ENCODE data around the gene PHC3.

The PHC3 gene

GRCh38 chr3:170077361-170077760 is 104.2 kb downstream of the PHC3 start:
- H3F3A ChIP-seq (ENCODE audit: insufficient read depth): peaks cover 14% of the 10 kb centered on the region; the same call in 1 of the 2 replicates
- no peak overlapping the region for H3K9ac ChIP-seq (ENCODE audit: low read length)
- no peaks in the 10 kb centered on the region for H3K27me3 ChIP-seq (ENCODE audit: low read length)
- no peak overlapping the region for H3K4me3 ChIP-seq (ENCODE audit: insufficient read depth, low read length, poor library complexity, severe bottlenecking)
- no peaks in the 10 kb centered on the region for H3K79me2 ChIP-seq (ENCODE audit: insufficient read depth, low read length)
- H3K4me2 ChIP-seq (ENCODE audit: low read depth, low read length, poor library complexity, severe bottlenecking): no peak overlapping the region
- H4K20me1 ChIP-seq (ENCODE audit: low read depth, low read length): no peaks in the 10 kb centered on the region
- no peak overlapping the region for H2AFZ ChIP-seq (ENCODE audit: low read depth, low read length, severe bottlenecking)
- H3K27ac ChIP-seq (ENCODE audit: low read depth, low read length): no peak overlapping the region
- no peaks in the 10 kb centered on the region for H3K9me2 ChIP-seq (replicated peaks; ENCODE audit: insufficient read depth, low read length)
- H3K36me3 ChIP-seq (ENCODE audit: low read length): no peaks in the 10 kb centered on the region
- H3K9me3 ChIP-seq (ENCODE audit: insufficient read depth, low read length): no peaks in the 10 kb centered on the region
- TF ChIP-seq, protein P1, sequence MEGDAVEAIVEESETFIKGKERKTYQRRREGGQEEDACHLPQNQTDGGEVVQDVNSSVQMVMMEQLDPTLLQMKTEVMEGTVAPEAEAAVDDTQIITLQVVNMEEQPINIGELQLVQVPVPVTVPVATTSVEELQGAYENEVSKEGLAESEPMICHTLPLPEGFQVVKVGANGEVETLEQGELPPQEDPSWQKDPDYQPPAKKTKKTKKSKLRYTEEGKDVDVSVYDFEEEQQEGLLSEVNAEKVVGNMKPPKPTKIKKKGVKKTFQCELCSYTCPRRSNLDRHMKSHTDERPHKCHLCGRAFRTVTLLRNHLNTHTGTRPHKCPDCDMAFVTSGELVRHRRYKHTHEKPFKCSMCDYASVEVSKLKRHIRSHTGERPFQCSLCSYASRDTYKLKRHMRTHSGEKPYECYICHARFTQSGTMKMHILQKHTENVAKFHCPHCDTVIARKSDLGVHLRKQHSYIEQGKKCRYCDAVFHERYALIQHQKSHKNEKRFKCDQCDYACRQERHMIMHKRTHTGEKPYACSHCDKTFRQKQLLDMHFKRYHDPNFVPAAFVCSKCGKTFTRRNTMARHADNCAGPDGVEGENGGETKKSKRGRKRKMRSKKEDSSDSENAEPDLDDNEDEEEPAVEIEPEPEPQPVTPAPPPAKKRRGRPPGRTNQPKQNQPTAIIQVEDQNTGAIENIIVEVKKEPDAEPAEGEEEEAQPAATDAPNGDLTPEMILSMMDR (IDR thresholded peaks at IDR 0.05; ENCODE audit: insufficient read depth, low read length, poor library complexity, severe bottlenecking): no peak
- no peak for TF ChIP-seq EZH2phosphoT487 (conservative IDR thresholded peaks at IDR 0.05; ENCODE audit: low read length)

DNA sequence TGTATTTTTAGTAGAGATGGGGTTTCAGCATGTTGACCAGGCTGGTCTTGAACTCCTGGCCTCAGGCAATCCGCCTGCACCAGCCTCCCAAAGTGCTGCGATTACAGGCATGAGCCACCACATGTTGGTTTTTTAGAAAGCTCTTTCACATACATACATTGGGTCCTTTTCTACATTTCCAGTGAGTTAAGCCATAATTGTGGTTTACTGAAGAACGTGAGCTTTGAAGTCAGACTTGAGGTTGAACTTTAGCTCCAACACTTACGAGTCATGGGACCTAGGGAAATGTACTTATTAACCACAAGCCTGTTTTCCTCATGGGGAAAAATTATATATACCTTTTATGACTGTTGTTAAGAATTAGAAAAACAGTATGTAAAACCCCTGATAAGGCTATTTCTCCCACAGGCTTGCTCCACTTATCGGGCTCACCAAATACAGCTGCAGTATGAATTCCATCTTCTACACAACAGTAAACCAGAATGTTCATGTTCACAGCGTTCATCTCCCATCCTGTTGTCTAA is 104.8 kb downstream of the PHC3 start:
- Histone ChIP-seq H3K4me2 (ENCODE audit: low read depth, low read length, poor library complexity, severe bottlenecking) (no peak overlapping the region), H3K36me3 (ENCODE audit: low read length) (no peaks in the 10 kb centered on the region), H4K20me1 (ENCODE audit: low read depth, low read length) (no peaks in the 10 kb centered on the region), H3K9me3 (ENCODE audit: insufficient read depth, low read length) (no peaks in the 10 kb centered on the region), H3K9me2 (replicated peaks; ENCODE audit: insufficient read depth, low read length) (no peaks in the 10 kb centered on the region), H3F3A (ENCODE audit: insufficient read depth) (peaks cover 11% of the 10 kb centered on the region; the same call in 1 of the 2 replicates), H3K27me3 (ENCODE audit: low read length) (no peaks in the 10 kb centered on the region), H2AFZ (ENCODE audit: low read depth, low read length, severe bottlenecking) (no peak overlapping the region), H3K9ac (ENCODE audit: low read length) (no peak overlapping the region), H3K79me2 (ENCODE audit: insufficient read depth, low read length) (no peaks in the 10 kb centered on the region), H3K27ac (ENCODE audit: low read depth, low read length) (no peak overlapping the region), H3K4me3 (ENCODE audit: insufficient read depth, low read length, poor library complexity, severe bottlenecking) (no peak overlapping the region)
- no peak for TF ChIP-seq EZH2phosphoT487 (conservative IDR thresholded peaks at IDR 0.05; ENCODE audit: low read length)
- TF ChIP-seq, protein P1 (IDR thresholded peaks at IDR 0.05; ENCODE audit: insufficient read depth, low read length, poor library complexity, severe bottlenecking): no peak

DNA sequence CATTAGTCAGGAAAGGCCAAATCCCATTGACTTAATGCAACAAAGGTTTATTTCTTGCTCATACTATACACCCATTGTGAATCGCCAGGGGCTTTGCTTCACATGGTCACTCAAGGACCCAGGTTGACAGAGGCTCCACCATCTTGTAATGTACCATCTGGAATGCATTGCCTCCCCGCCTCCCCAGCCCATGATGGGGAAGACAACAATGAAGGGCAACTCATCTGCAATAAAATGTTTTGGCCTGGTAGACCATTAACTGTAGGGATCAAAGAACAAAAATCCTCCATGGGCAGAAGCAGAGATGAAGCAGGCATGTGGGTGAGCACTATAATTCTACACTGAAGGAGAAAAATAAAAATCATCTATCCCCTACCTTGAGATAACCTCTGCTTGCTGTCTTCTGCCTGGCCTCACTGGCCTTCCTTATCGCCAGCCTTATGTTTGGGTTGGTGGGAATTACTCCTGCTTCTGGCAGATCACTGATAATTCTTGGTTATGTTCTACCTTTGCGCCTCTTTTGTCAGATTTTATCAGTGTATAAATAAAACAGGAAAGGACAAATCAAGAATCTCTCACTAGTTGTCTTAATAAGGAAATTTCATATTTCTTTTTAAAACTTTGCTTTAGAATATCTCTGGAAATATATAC is 106.0 kb downstream of the PHC3 start:
- no peaks in the 10 kb centered on the region for H4K20me1 ChIP-seq (ENCODE audit: low read depth, low read length)
- no peak overlapping the region for H3K9ac ChIP-seq (ENCODE audit: low read length)
- no peaks in the 10 kb centered on the region for H3K79me2 ChIP-seq (ENCODE audit: insufficient read depth, low read length)
- peaks cover 11% of the 10 kb centered on the region; the same call in 1 of the 2 replicates for H3F3A ChIP-seq (ENCODE audit: insufficient read depth)
- no peak overlapping the region for H3K4me3 ChIP-seq (ENCODE audit: insufficient read depth, low read length, poor library complexity, severe bottlenecking)
- no peaks in the 10 kb centered on the region for H3K27me3 ChIP-seq (ENCODE audit: low read length)
- no peak for TF ChIP-seq EZH2phosphoT487 (conservative IDR thresholded peaks at IDR 0.05; ENCODE audit: low read length)
- TF ChIP-seq, protein P1 (IDR thresholded peaks at IDR 0.05; ENCODE audit: insufficient read depth, low read length, poor library complexity, severe bottlenecking): no peak
- H3K27ac ChIP-seq (ENCODE audit: low read depth, low read length): no peak overlapping the region
- no peak overlapping the region for H2AFZ ChIP-seq (ENCODE audit: low read depth, low read length, severe bottlenecking)
- no peak overlapping the region for H3K4me2 ChIP-seq (ENCODE audit: low read depth, low read length, poor library complexity, severe bottlenecking)
- no peaks in the 10 kb centered on the region for H3K9me3 ChIP-seq (ENCODE audit: insufficient read depth, low read length)
- H3K9me2 ChIP-seq (replicated peaks; ENCODE audit: insufficient read depth, low read length): no peaks in the 10 kb centered on the region
- no peaks in the 10 kb centered on the region for H3K36me3 ChIP-seq (ENCODE audit: low read length)
